Erythroblast (primary cell): Measurements from ENCODE around the gene EVX2.

Experiments used
- GATA1 ChIP-seq: IDR thresholded peaks from 2 replicates; pipeline ENCODE4 v1.6.1; 2011; ENCODE audit warnings: low read depth, mild to moderate bottlenecking, control low read depth, low read length, moderate library complexity
- POLR2A ChIP-seq: IDR thresholded peaks from 2 replicates; pipeline ENCODE4 v1.6.1; 2011; ENCODE audit warnings: mild to moderate bottlenecking, low read length

GRCh38 chr2:176094349-176094748 is 10.6 kb upstream of the EVX2 start:
- TF ChIP-seq POLR2A (no peak), GATA1 (no peak)
